HEK293 (cell line): ENCODE measurements around the gene ABHD14A.

Source experiments
- HOXA7 ChIP-seq: sonication (generic); formaldehyde crosslinking; IDR thresholded peaks from 2 replicates; pipeline ENCODE4 v1.8.1; 2022; ENCODE audit warnings: missing genetic modification reagents, borderline replicate concordance
- MYNN ChIP-seq: fragments of 450-650 bp; formaldehyde crosslinking; IDR thresholded peaks from 2 replicates; pipeline ENCODE4 v1.5.1; 2016; ENCODE audit warnings: missing biosample characterization, missing genetic modification characterization, borderline replicate concordance
- OVOL3 ChIP-seq: fragments of 450-650 bp; formaldehyde crosslinking; IDR thresholded peaks from 2 replicates; pipeline ENCODE4 v1.5.1; 2016; ENCODE audit warnings: missing biosample characterization, missing genetic modification characterization
- RBAK ChIP-seq: fragments of 450-650 bp; formaldehyde crosslinking; IDR thresholded peaks from 2 replicates; pipeline ENCODE4 v1.5.1; 2016; ENCODE audit warnings: missing biosample characterization, missing genetic modification characterization
- REST ChIP-seq: fragments of 450-650 bp; formaldehyde crosslinking; IDR thresholded peaks from 2 replicates; pipeline ENCODE4 v1.5.1; 2016; ENCODE audit warnings: missing biosample characterization, missing genetic modification characterization
- ZNF114 ChIP-seq: fragments of 450-650 bp; formaldehyde crosslinking; IDR thresholded peaks from 2 replicates; pipeline ENCODE4 v1.5.0; 2017; ENCODE audit warnings: missing biosample characterization, missing genetic modification characterization
- ZNF354C ChIP-seq: fragments of 450-650 bp; formaldehyde crosslinking; IDR thresholded peaks from 2 replicates; pipeline ENCODE4 v1.5.1; 2016; ENCODE audit warnings: missing biosample characterization, missing genetic modification characterization, low read depth, borderline replicate concordance
- ZNF362 ChIP-seq: fragments of 450-650 bp; formaldehyde crosslinking; IDR thresholded peaks from 2 replicates; pipeline ENCODE4 v1.5.1; 2016; ENCODE audit warnings: missing biosample characterization, missing genetic modification characterization
- ZNF423 ChIP-seq: fragments of 450-650 bp; formaldehyde crosslinking; IDR thresholded peaks from 2 replicates; pipeline ENCODE4 v1.5.1; 2016; ENCODE audit warnings: missing biosample characterization, missing genetic modification characterization
- ZNF660 ChIP-seq: fragments of 450-650 bp; IDR thresholded peaks from 2 replicates; pipeline ENCODE4 v1.5.1; 2018; ENCODE audit warnings: missing biosample characterization, mild to moderate bottlenecking, missing genetic modification characterization
- ZSCAN30 ChIP-seq: fragments of 450-650 bp; IDR thresholded peaks from 2 replicates; pipeline ENCODE4 v1.5.1; 2018; ENCODE audit warnings: missing biosample characterization, mild to moderate bottlenecking, missing genetic modification characterization, moderate library complexity
- TF ChIP-seq, protein P1 (sequence below): fragments of 450-650 bp; formaldehyde crosslinking; IDR thresholded peaks from 2 replicates; pipeline ENCODE4 v1.5.1; 2016; ENCODE audit warnings: missing biosample characterization, missing genetic modification characterization

GRCh38 chr3:52019352-52020080 lies 44.7 kb downstream of the ABHD14A start:
- TF ChIP-seq, protein P1, sequence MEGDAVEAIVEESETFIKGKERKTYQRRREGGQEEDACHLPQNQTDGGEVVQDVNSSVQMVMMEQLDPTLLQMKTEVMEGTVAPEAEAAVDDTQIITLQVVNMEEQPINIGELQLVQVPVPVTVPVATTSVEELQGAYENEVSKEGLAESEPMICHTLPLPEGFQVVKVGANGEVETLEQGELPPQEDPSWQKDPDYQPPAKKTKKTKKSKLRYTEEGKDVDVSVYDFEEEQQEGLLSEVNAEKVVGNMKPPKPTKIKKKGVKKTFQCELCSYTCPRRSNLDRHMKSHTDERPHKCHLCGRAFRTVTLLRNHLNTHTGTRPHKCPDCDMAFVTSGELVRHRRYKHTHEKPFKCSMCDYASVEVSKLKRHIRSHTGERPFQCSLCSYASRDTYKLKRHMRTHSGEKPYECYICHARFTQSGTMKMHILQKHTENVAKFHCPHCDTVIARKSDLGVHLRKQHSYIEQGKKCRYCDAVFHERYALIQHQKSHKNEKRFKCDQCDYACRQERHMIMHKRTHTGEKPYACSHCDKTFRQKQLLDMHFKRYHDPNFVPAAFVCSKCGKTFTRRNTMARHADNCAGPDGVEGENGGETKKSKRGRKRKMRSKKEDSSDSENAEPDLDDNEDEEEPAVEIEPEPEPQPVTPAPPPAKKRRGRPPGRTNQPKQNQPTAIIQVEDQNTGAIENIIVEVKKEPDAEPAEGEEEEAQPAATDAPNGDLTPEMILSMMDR (tag by site-specific recombination) = no peak
- TF ChIP-seq ZSCAN30 (no peak), ZNF114 (no peak), ZNF362 (tag by site-specific recombination) (no peak), ZNF354C (tag by site-specific recombination) (no peak), HOXA7 (no peak), OVOL3 (tag by site-specific recombination) (no peak), RBAK (tag by site-specific recombination) (no peak), ZNF660 (no peak), ZNF423 (tag by site-specific recombination) (no peak), MYNN (tag by site-specific recombination) (no peak), REST (tag by site-specific recombination) (no peak)
